T-cell (primary cell): ENCODE data around the gene HMMR. TPM values are rescaled to one million over a fixed set of nuclear protein-coding genes. Genes with fewer than 3 reads are reported as not detected.

Experiments used
- ATAC-seq, 4 experiments: fragments of 200-7000 bp in 3 of 4; fragments of 150-1000 bp in 1 of 4; cut with Tn5 transposase; replicated peaks in 1 of 4; 1 replicate in 3 of 4; 2 replicates in 1 of 4; pipeline ENCODE4 v1.10.0; 2021; ENCODE audit warnings: moderate library complexity in 3 of 4, mild to moderate bottlenecking in 2 of 4, moderate number of reproducible peaks in 1 of 4
- CTCF ChIA-PET, 2 donors: fragments of 300-600 bp; sonication (Branson Sonifier 250); formaldehyde crosslinking; loops; one replicate each; lab custom pipeline; 2022; ENCODE audit warnings: antibody characterized with exemption in 2 of 2; lab: Charles Lee
- POLR2A ChIA-PET, 2 donors: fragments of 300-600 bp; sonication (Branson Sonifier 250); formaldehyde crosslinking; loops; one replicate each; lab custom pipeline; 2022; ENCODE audit warnings: antibody characterized with exemption in 2 of 2; lab: Charles Lee
- DNase-seq, 35 experiments: peaks; one replicate each; pipeline versions ENCODE4 v3.0.0 to v3.0.0-alpha.2; 2013 to 2023
- H3K27ac ChIP-seq: one replicate; pipeline ENCODE4 v1.5.1; 2013; ENCODE audit warnings: low read length
- H3K27me3 ChIP-seq, 2 experiments: replicated peaks in 1 of 2; 1 replicate in 1 of 2; 2 replicates in 1 of 2; pipeline versions ENCODE4 v1.6.1 to v1.7.0; 2013; ENCODE audit warnings: low read length in 1 of 2, mixed read lengths in 1 of 2; ENCODE audit not compliant: control insufficient read depth in 2 of 2, insufficient read depth in 2 of 2; ENCODE audit errors: extremely low read depth in 1 of 2
- H3K36me3 ChIP-seq, 2 donors: 1 replicate in 1 of 2; 2 replicates in 1 of 2; pipeline versions ENCODE4 v1.6.1 to v1.7.0; 2013; ENCODE audit warnings: low read length in 1 of 2; ENCODE audit not compliant: control insufficient read depth in 2 of 2, insufficient read depth in 1 of 2; ENCODE audit errors: extremely low read depth in 1 of 2
- H3K4me1 ChIP-seq, 2 experiments: 1 replicate in 1 of 2; 2 replicates in 1 of 2; pipeline versions ENCODE4 v1.6.1 to v1.7.0; 2013; ENCODE audit warnings: low read length in 2 of 2, mixed read lengths in 1 of 2; ENCODE audit not compliant: insufficient read depth in 2 of 2, control insufficient read depth in 1 of 2; ENCODE audit errors: extremely low read depth in 1 of 2
- H3K4me3 ChIP-seq, 2 donors: 1 replicate in 1 of 2; 2 replicates in 1 of 2; pipeline versions ENCODE4 v1.5.1 to v1.7.0; 2013; ENCODE audit warnings: mild to moderate bottlenecking in 2 of 2, low read length in 1 of 2, moderate library complexity in 1 of 2; ENCODE audit not compliant: control insufficient read depth in 1 of 2; ENCODE audit errors: extremely low read depth in 1 of 2
- H3K9me3 ChIP-seq: 2 replicates; pipeline ENCODE4 v1.7.0; 2013
- H3K27ac Mint-ChIP-seq, 2 donors: one replicate each; pipeline ENCODE4 v1.8.0; 2020 to 2021; ENCODE audit warnings: mild to moderate bottlenecking in 2 of 2, mixed read lengths in 2 of 2
- H3K27me3 Mint-ChIP-seq, 2 donors: one replicate each; pipeline ENCODE4 v1.8.0; 2021 to 2022; ENCODE audit warnings: mixed read lengths in 2 of 2
- H3K36me3 Mint-ChIP-seq: one replicate; pipeline ENCODE4 v1.8.0; 2021; ENCODE audit warnings: mixed read lengths
- H3K4me1 Mint-ChIP-seq, 3 donors: one replicate each; pipeline ENCODE4 v1.8.0; 2020 to 2022; ENCODE audit warnings: mixed read lengths in 3 of 3, mild to moderate bottlenecking in 1 of 3
- H3K4me3 Mint-ChIP-seq, 3 donors: one replicate each; pipeline ENCODE4 v1.8.0; 2020 to 2022; ENCODE audit warnings: mild to moderate bottlenecking in 3 of 3, mixed read lengths in 3 of 3, moderate library complexity in 3 of 3
- H3K9me3 Mint-ChIP-seq, 3 donors: one replicate each; pipeline ENCODE4 v1.8.0; 2020 to 2022; ENCODE audit warnings: mixed read lengths in 3 of 3
- WGBS: methylation state at CpG from one replicate; pipeline ENCODE4 v1.1.5; 2013; ENCODE audit warnings: missing lambda C conversion rate; ENCODE audit not compliant: insufficient coverage; 5-methylcytosine and 5-hydroxymethylcytosine counted together
- total RNA-seq, 35 experiments: library from RNA in 6 of 35; stranded (reverse) in 6 of 35; fragments of 120-200 nt in 1 of 35; gene quantifications; one replicate each; pipeline versions ENCODE4 v1.2.1 to v1.2.4 and lab custom pipeline; 2013 to 2026

HMMR gene
- total RNA-seq, 5 donors from 2014 or later (not counting 1 experiment from before 2014, with no cell fraction given) = 0.41 to 0.88 (median 0.84) TPM

DNA sequence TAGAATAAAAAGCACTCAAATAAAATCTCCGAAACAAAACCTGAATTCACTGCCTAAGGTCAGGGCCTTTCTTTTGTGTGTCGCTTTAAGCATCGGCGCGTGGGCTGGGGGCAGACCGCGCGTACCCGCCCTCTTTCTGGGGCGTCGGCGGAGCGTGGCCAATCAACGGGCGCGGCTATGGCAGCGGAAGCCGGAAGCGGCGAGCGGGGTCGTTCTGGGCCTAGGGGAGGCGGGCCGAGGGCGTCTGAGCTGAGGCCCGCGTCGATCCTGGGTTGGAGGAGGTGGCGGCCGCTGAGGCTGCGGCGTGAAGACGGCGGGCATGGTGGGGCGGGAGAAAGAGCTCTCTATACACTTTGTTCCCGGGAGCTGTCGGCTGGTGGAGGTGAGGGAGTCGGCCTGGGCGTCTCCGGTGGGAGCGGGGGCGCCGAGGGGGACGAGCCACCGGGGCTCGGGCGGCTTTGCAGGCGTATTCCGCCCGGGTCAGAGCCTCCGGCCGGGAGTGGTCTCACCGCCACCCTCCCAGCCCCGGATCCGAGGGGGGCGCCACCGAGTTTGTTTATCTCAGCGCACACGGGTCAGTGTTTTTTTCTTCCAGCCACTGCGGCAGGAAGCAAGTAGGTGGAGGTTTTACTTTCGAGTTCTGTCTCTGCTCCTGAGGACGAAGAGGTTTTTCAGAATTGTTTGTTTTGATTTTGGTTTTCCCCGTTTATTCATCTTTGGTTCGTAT is 45.1 kb downstream of the HMMR start, which contains the start of gene MAT2B:
Gene MAT2B (plus strand): TSS at position 252 of the 727 bp plus-strand sequence. CDS start 68 bp downstream, at position 320.
- no peaks in the 10 kb centered on the region for H3K36me3 ChIP-seq
- peaks cover 49 to 73% (median 54%) of the 10 kb centered on the region in 3 donors for H3K4me1 Mint-ChIP-seq
- DNase-seq = peak; percentile 86 to 98 (median 96)
- no peaks in the 10 kb centered on the region for H3K9me3 ChIP-seq
- H3K4me3 ChIP-seq = peak within 1 kb of the TSS; percentile 66 to 98
- no peaks in the 10 kb centered on the region for H3K36me3 Mint-ChIP-seq
- H3K4me3 Mint-ChIP-seq = peak within 1 kb of the TSS; percentile 94 to 98 (median 96)
- H3K27me3 ChIP-seq = no peaks in the 10 kb centered on the region
- peak within 1 kb of the TSS; percentile 88 for H3K27ac ChIP-seq
- H3K4me1 ChIP-seq = peaks cover 19 to 33% of the 10 kb centered on the region in 2 experiments
- H3K9me3 Mint-ChIP-seq = no peaks in the 10 kb centered on the region
- CTCF ChIA-PET = interaction anchor here (0.5 to 1.3 kb wide), 10 partner anchors 29 to 158 kb away, joined by 3 to 38 read pairs (median 5); partner anchors contain the start of genes HMMR (in 2 of the 2) and NUDCD2 (in 2 of the 2)
- no peaks in the 10 kb centered on the region for H3K27me3 Mint-ChIP-seq
- peak; percentile 89 to 92 (median 91) for ATAC-seq
- peak within 1 kb of the TSS; percentile 99 to 100 for H3K27ac Mint-ChIP-seq
- POLR2A ChIA-PET = interaction anchor here in 1 of 2 donors (1.1 to 2.1 kb wide), 2 partner anchors 45 to 60 kb away, joined by 3 to 29 read pairs; partner anchors contain the start of genes HMMR and NUDCD2
- WGBS = under 1% methylated on average over 60 of the region's 64 CpGs

DNA sequence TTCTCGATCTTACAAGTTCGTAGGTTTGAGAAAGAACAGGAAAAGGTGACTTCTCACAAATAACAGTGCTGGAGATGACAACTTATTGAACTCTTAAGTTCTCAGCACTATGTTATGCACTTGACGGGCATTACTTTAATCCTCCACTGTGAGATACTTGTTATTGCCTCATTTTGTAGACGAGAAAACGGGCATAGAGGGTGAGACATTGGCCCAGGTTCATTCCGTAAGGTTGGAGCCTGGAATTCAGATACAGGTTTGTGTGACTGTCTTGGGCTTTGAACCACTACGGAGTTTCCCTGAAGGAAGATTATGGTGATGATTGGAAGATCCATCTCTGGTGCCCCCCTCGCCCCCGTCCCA is 45.6 kb downstream of the HMMR start:
- H3K36me3 ChIP-seq = no peaks in the 10 kb centered on the region
- ATAC-seq (peak; percentile 4 to 13 (median 6)), DNase-seq (peak in 7 of 35 experiments; percentile 2 to 34 (median 14))
- WGBS = 0% methylated on average over 3 of the region's 9 CpGs
- peak overlapping the region; percentile 88 for H3K27ac ChIP-seq
- Mint-ChIP-seq H3K4me1 (peaks cover 54 to 77% (median 60%) of the 10 kb centered on the region in 3 donors), H3K27ac (peak overlapping the region; percentile 99 to 100), H3K4me3 (peak overlapping the region; percentile 94 to 98 (median 96)), H3K27me3 (no peaks in the 10 kb centered on the region), H3K36me3 (peaks cover 5% of the 10 kb centered on the region), H3K9me3 (no peaks in the 10 kb centered on the region)
- no peaks in the 10 kb centered on the region for H3K9me3 ChIP-seq
- peaks cover 20 to 33% of the 10 kb centered on the region in 2 experiments for H3K4me1 ChIP-seq
- POLR2A ChIA-PET = interaction anchor here in 1 of 2 donors (1.1 to 3.2 kb wide), 3 partner anchors 45 to 61 kb away, joined by 3 to 29 read pairs (median 25); partner anchors contain the start of genes HMMR and NUDCD2
- CTCF ChIA-PET = interaction anchor here (0.6 to 1.3 kb wide), 11 partner anchors 26 to 97 kb away, joined by 3 to 38 read pairs (median 5); partner anchors contain the start of genes HMMR (in 2 of the 2) and NUDCD2 (in 2 of the 2)
- no peaks in the 10 kb centered on the region for H3K27me3 ChIP-seq
- peak overlapping the region; percentile 66 to 98 for H3K4me3 ChIP-seq

GRCh38 chr5:163506726-163507125 is 46.3 kb downstream of the HMMR start:
- H3K36me3 ChIP-seq = peaks cover 0 to 2% of the 10 kb centered on the region in 2 donors
- Mint-ChIP-seq H3K4me1 (peaks cover 55 to 79% (median 61%) of the 10 kb centered on the region in 3 donors), H3K27ac (peak overlapping the region; percentile 99 to 100), H3K27me3 (no peaks in the 10 kb centered on the region), H3K36me3 (peaks cover 5% of the 10 kb centered on the region), H3K4me3 (peak overlapping the region; percentile 94 to 98 (median 96)), H3K9me3 (no peaks in the 10 kb centered on the region)
- peaks cover 26 to 34% of the 10 kb centered on the region in 2 experiments for H3K4me1 ChIP-seq
- peak in 3 of 35 experiments; percentile 12 to 46 (median 14) for DNase-seq
- ChIA-PET POLR2A (interaction anchor here in 1 of 2 donors (0.7 to 3.2 kb wide), 2 partner anchors 24 to 46 kb away, joined by 3 to 25 read pairs; partner anchors contain the start of genes HMMR and NUDCD2), CTCF (interaction anchor here (0.6 to 1.1 kb wide), 5 partner anchors 13 to 46 kb away, joined by 3 to 13 read pairs (median 3); partner anchors contain the start of genes HMMR (in 1 of the 2) and NUDCD2 (in 1 of the 2))
- H3K4me3 ChIP-seq = peak overlapping the region; percentile 66 to 98
- ATAC-seq = no peak
- H3K9me3 ChIP-seq = no peaks in the 10 kb centered on the region
- H3K27me3 ChIP-seq = no peaks in the 10 kb centered on the region
- WGBS = no CpG with 5 or more reads among the region's 8 CpGs
- H3K27ac ChIP-seq = peak overlapping the region; percentile 88

GRCh38 chr5:163508753-163509152 is 48.3 kb downstream of the HMMR start:
- Histone ChIP-seq H3K4me1 (peaks cover 28 to 33% of the 10 kb centered on the region in 2 experiments), H3K36me3 (peaks cover 0 to 22% of the 10 kb centered on the region in 2 donors), H3K9me3 (no peaks in the 10 kb centered on the region), H3K4me3 (peak overlapping the region; percentile 18 to 32), H3K27ac (peak overlapping the region; percentile 88), H3K27me3 (no peaks in the 10 kb centered on the region)
- Mint-ChIP-seq H3K4me1 (peaks cover 61 to 83% (median 69%) of the 10 kb centered on the region in 3 donors), H3K27me3 (no peaks in the 10 kb centered on the region), H3K27ac (peak overlapping the region; percentile 99 to 100), H3K9me3 (no peaks in the 10 kb centered on the region), H3K36me3 (peaks cover 23% of the 10 kb centered on the region), H3K4me3 (peak overlapping the region; percentile 94 to 98 (median 96))
- 0% methylated on average over 1 of the region's 5 CpGs for WGBS
- ChIA-PET CTCF (interaction anchor here (0.8 to 2.0 kb wide), 6 partner anchors 20 to 54 kb away, joined by 3 to 13 read pairs (median 4); partner anchors contain the start of genes HMMR (in 1 of the 2) and NUDCD2 (in 1 of the 2)), POLR2A (interaction anchor here (0.6 to 3.2 kb wide), 5 partner anchors 35 to 73 kb away, joined by 3 to 25 read pairs (median 3); partner anchors contain the start of genes HMMR (in 2 of the 2) and NUDCD2 (in 2 of the 2))
- DNase-seq (no peak), ATAC-seq (no peak)

GRCh38 chr5:163509291-163509951 is 49.0 kb downstream of the HMMR start:
- Histone ChIP-seq H3K4me1 (peaks cover 28 to 32% of the 10 kb centered on the region in 2 experiments), H3K27ac (peak overlapping the region; percentile 88), H3K9me3 (no peaks in the 10 kb centered on the region), H3K27me3 (no peaks in the 10 kb centered on the region), H3K4me3 (peak overlapping the region in 1 of 2 donors; percentile 32), H3K36me3 (peaks cover 0 to 25% of the 10 kb centered on the region in 2 donors)
- H3K4me3 Mint-ChIP-seq = peak overlapping the region; percentile 94 to 98 (median 96)
- ChIA-PET CTCF (interaction anchor here (0.6 to 2.0 kb wide), 10 partner anchors 31 to 52 kb away, joined by 3 to 13 read pairs (median 4); partner anchors contain the start of genes HMMR (in 1 of the 2) and NUDCD2 (in 1 of the 2)), POLR2A (interaction anchor here (0.8 to 3.2 kb wide), 3 partner anchors 49 to 67 kb away, joined by 3 to 25 read pairs (median 6); partner anchors contain the start of genes HMMR (in 2 of the 2) and NUDCD2 (in 2 of the 2))
- peaks cover 27% of the 10 kb centered on the region for H3K36me3 Mint-ChIP-seq
- no peaks in the 10 kb centered on the region for H3K27me3 Mint-ChIP-seq
- no peaks in the 10 kb centered on the region for H3K9me3 Mint-ChIP-seq
- H3K4me1 Mint-ChIP-seq = peaks cover 61 to 76% (median 69%) of the 10 kb centered on the region in 3 donors
- ATAC-seq (no peak), DNase-seq (peak in 1 of 35 experiments; percentile 29)
- H3K27ac Mint-ChIP-seq = peak overlapping the region; percentile 99 to 100
- 0% methylated on average over 2 of the region's 7 CpGs for WGBS
